HUES6 (cell line): ENCODE data around the gene RPS17.
"Not testable (repeated sequence)": the region's sequence is repeated elsewhere in the genome, so short reads cannot be mapped to it uniquely, and the experiment has no call there.

Experiments used
- H3K27ac ChIP-seq: 2 replicates; pipeline ENCODE4 v1.7.0; 2013; ENCODE audit warnings: low read depth, mild to moderate bottlenecking, low read length, inconsistent platforms
- H3K27me3 ChIP-seq: 2 replicates; pipeline ENCODE4 v1.6.1; 2013; ENCODE audit warnings: low read length; ENCODE audit not compliant: control insufficient read depth, insufficient read depth
- H3K36me3 ChIP-seq: 2 replicates; pipeline ENCODE4 v1.6.1; 2013; ENCODE audit warnings: low read length; ENCODE audit not compliant: control insufficient read depth, insufficient read depth
- H3K4me1 ChIP-seq: 2 replicates; pipeline ENCODE4 v1.6.1; 2013; ENCODE audit warnings: low read length; ENCODE audit not compliant: control insufficient read depth, insufficient read depth
- H3K4me3 ChIP-seq: 2 replicates; pipeline ENCODE4 v1.5.1; 2013; ENCODE audit warnings: low read depth, low read length
- H3K9ac ChIP-seq: one replicate; pipeline ENCODE4 v1.6.1; 2013; ENCODE audit warnings: mild to moderate bottlenecking, low read length
- H3K9me3 ChIP-seq: 2 replicates; pipeline ENCODE4 v1.6.1; 2013; ENCODE audit warnings: low read depth, low read length; ENCODE audit not compliant: control insufficient read depth, insufficient read depth

RPS17 gene

DNA sequence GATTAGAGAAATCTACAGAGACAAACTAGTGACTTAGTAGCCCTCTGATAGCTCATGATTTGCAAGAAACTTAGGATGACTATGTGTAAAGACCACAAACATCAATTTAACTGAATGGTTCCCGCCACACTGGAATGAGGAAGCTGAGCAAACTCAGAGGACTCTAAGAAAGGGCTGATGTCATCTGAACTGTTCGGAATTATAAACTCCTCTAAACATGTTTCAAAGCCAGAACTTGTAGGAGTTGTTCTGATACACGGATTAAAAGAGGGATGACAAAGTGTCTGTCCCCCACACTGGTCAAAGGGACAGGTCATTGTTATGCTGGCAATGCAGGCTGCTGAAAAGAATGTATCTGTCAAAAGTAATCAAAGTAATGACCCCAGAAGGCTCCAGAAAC, 34.4 kb downstream of the RPS17 start:
- not testable (repeated sequence) for H3K9ac ChIP-seq, H3K9me3 ChIP-seq, H3K27ac ChIP-seq, H3K27me3 ChIP-seq, H3K4me1 ChIP-seq, H3K4me3 ChIP-seq, H3K36me3 ChIP-seq

DNA sequence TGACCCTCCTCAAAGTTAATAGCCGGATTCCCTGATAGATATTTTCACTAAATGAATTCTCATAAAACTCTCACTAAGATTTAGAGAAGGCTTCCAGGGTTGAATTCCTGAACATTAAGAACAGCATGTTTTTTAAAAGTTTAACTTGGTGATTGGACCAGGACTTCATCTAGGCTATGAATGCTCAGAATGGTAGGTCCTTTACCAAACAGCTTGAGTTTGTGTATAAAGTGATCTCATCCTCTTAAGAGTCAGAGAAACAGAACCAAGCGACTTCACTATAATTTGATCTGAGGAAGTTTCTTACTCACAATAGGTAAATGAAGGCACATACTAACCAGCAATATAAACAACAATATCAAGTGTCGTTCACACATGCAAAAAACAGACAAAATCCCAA, 36.2 kb downstream of the RPS17 start:
- not testable (repeated sequence) for H3K27ac ChIP-seq, H3K27me3 ChIP-seq, H3K36me3 ChIP-seq, H3K9me3 ChIP-seq, H3K4me1 ChIP-seq, H3K9ac ChIP-seq, H3K4me3 ChIP-seq

DNA sequence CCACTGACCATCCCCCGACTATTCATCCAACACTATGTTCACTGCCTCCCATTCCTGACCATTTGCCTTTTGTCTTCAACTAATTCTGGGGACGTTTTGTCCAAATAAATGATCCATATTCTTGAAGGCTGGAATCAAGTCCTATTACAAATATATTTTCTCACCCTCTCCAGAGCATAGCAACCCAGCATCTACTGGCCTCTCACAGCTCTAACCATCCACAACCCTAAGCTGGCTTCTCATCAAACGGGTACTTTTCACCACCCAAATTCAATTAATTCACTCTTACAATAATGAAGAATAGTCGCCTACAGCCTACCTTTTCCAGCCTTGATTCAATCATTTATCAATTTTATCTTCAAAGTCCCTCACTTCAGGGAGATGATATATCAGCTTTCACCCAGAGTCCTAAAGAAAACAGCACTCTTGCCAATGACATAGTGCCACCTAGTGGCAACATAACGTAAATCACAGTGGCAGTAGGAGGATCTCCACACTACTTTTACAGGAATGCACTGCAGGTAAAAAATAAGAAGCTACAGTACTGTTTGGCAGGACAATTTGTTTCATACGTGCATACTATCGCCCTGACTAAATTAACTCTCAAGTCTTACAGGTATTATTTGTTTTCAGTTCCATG, 37.4 kb downstream of the RPS17 start:
- not testable (repeated sequence) for H3K27ac ChIP-seq, H3K27me3 ChIP-seq, H3K4me3 ChIP-seq, H3K9ac ChIP-seq, H3K36me3 ChIP-seq, H3K4me1 ChIP-seq, H3K9me3 ChIP-seq

DNA sequence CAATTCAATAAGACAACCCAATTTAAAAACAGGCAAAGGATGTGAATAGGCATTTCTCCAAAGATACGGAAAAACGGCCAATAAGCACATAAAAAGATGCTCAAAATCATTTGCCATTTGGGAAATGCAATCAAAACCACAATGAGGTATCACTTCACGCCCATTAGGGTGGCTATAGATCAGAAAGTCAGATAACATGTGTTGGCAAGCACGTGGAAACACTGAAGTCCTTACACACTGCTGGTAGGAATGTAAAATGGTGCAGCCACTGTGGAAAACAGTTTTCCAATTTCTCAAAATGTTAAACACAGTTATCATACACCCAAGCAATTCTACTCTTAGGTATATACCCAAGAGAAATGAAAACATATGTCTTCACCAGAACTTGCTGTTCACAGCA, 39.5 kb downstream of the RPS17 start:
- H3K9me3 ChIP-seq, H3K4me3 ChIP-seq, H3K9ac ChIP-seq, H3K27ac ChIP-seq, H3K27me3 ChIP-seq, H3K4me1 ChIP-seq, H3K36me3 ChIP-seq: not testable (repeated sequence)

DNA sequence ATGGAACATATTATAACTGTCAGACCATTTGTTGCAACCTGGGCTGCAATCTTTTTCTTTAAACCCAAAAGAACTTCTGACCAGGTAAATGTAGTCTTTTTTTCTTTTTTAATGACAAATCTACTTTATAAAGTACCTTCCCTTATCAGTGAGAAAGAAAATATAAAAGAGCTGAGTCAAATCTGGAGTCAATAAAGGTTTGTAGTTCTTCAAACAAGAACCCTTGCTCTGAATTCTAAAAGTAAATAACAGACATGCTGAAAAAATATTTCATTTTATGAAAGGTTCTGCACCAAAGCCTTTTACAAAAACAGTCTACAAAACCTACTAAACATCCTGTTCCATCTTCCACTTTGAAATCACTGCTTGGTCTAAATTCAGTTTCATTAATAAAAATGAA, 42.3 kb downstream of the RPS17 start:
- not testable (repeated sequence) for H3K9ac ChIP-seq, H3K4me1 ChIP-seq

DNA sequence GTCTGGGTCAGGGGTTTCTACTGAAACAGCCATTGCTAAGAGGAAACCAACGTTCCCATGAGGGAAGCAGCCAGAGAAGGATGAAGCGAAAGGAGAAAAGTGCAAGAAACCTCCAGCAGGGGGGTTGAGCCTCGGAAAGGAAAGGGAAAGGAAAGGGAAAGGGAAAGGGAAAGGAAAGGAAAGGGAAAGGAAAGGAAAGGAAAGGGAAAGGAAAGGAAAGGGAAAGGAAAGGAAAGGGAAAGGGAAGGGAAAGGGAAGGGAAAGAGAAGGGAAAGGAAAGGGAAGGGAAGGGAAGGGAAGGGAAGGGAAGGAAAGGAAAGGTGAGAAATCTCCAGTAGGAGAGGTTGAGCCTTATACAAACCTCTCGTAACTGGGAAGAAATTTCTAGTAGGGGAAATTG, 52.0 kb downstream of the RPS17 start:
- not testable (repeated sequence) for H3K4me1 ChIP-seq, H3K27me3 ChIP-seq, H3K4me3 ChIP-seq, H3K36me3 ChIP-seq, H3K9me3 ChIP-seq, H3K27ac ChIP-seq, H3K9ac ChIP-seq

More for the DNA sequence above, 42.3 kb downstream of the RPS17 start:
- not testable (repeated sequence) for H3K9me3 ChIP-seq, H3K27ac ChIP-seq, H3K36me3 ChIP-seq, H3K27me3 ChIP-seq, H3K4me3 ChIP-seq

DNA sequence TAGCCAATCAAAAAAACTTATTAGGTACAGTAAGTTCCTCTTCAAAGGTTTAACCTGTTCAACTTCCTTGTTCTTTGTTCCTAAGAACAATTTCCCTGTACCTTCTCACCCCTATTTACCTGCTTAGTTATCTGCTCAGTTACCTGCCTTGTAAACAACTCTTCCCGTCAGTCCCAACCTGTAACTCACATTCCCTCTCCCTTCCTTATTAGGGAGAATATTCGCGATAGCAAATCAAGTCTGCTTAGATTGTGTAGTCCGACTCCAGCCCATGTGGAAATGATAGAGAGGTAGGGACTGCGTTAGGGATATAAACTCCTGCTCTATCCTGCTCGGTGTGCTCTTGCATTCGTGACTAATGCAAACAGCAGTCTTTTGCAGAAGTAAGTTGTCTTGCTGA, 53.2 kb downstream of the RPS17 start:
- H3K27me3 ChIP-seq, H3K4me3 ChIP-seq, H3K9me3 ChIP-seq, H3K4me1 ChIP-seq, H3K27ac ChIP-seq, H3K9ac ChIP-seq, H3K36me3 ChIP-seq: not testable (repeated sequence)
